ENCODE measurements around the gene CUX1.

The CUX1 gene

GRCh38 chr7:101937717-101938514 lies 120.5 kb downstream of the CUX1 start:
- no peak for DNase-seq (ENCODE audit: low read depth in 3 of 3)

- DNase-seq (ENCODE audit: low read depth in 3 of 3) = no peak
Observed at GRCh38 chr7:101939136-101939695, 121.8 kb downstream of the CUX1 start.

- DNase-seq (ENCODE audit: low read depth in 3 of 3) = no peak
Observed at GRCh38 chr7:101940151-101940550, 122.7 kb downstream of the CUX1 start.

- no peak for DNase-seq (ENCODE audit: low read depth in 3 of 3)
Observed at GRCh38 chr7:101940830-101941229, 123.4 kb downstream of the CUX1 start.

- DNase-seq (ENCODE audit: low read depth in 3 of 3) = no peak
Observed at GRCh38 chr7:101941481-101942383, 124.3 kb downstream of the CUX1 start.

GRCh38 chr7:101942603-101943210 lies 125.3 kb downstream of the CUX1 start:
- DNase-seq (ENCODE audit: low read depth in 3 of 3) = no peak

GRCh38 chr7:101943306-101943705 lies 125.9 kb downstream of the CUX1 start:
- no peak for DNase-seq (ENCODE audit: low read depth in 3 of 3)

GRCh38 chr7:101943889-101944600 lies 126.6 kb downstream of the CUX1 start:
- no peak for DNase-seq (ENCODE audit: low read depth in 3 of 3)

- DNase-seq (ENCODE audit: low read depth in 3 of 3) = no peak
Observed at GRCh38 chr7:101944611-101945010, 127.2 kb downstream of the CUX1 start.

GRCh38 chr7:101945034-101945758 lies 127.8 kb downstream of the CUX1 start:
- no peak for DNase-seq (ENCODE audit: low read depth in 3 of 3)

GRCh38 chr7:101947899-101948298 lies 130.5 kb downstream of the CUX1 start:
- no peak for DNase-seq (ENCODE audit: low read depth in 3 of 3)

- no peak for DNase-seq (ENCODE audit: low read depth in 3 of 3)
Observed at GRCh38 chr7:101948650-101949049, 131.2 kb downstream of the CUX1 start.

GRCh38 chr7:101950450-101951119 lies 133.2 kb downstream of the CUX1 start:
- DNase-seq (ENCODE audit: low read depth in 3 of 3) = no peak

GRCh38 chr7:101951757-101952156 lies 134.3 kb downstream of the CUX1 start:
- no peak for DNase-seq (ENCODE audit: low read depth in 3 of 3)

- no peak for DNase-seq (ENCODE audit: low read depth in 3 of 3)
Observed at GRCh38 chr7:101952355-101953247, 135.2 kb downstream of the CUX1 start.

GRCh38 chr7:101953248-101953819 lies 135.9 kb downstream of the CUX1 start:
- DNase-seq (ENCODE audit: low read depth in 3 of 3) = no peak

- DNase-seq (ENCODE audit: low read depth in 3 of 3) = no peak
Observed at GRCh38 chr7:101954499-101954898, 137.1 kb downstream of the CUX1 start.

GRCh38 chr7:101956130-101956529 lies 138.7 kb downstream of the CUX1 start:
- no peak for DNase-seq (ENCODE audit: low read depth in 3 of 3)
